Ammon's horn (tissue), 1 donor: Measurements from ENCODE around the gene SGPL1.
"Not testable (repeated sequence)": the region's sequence is repeated elsewhere in the genome, so short reads cannot be mapped to it uniquely, and the experiment has no call there.

Experiments
- DNase-seq: peaks from one replicate; pipeline ENCODE4 v3.0.0-alpha.2; 2016; ENCODE audit warnings: low spot score

The SGPL1 gene

DNA sequence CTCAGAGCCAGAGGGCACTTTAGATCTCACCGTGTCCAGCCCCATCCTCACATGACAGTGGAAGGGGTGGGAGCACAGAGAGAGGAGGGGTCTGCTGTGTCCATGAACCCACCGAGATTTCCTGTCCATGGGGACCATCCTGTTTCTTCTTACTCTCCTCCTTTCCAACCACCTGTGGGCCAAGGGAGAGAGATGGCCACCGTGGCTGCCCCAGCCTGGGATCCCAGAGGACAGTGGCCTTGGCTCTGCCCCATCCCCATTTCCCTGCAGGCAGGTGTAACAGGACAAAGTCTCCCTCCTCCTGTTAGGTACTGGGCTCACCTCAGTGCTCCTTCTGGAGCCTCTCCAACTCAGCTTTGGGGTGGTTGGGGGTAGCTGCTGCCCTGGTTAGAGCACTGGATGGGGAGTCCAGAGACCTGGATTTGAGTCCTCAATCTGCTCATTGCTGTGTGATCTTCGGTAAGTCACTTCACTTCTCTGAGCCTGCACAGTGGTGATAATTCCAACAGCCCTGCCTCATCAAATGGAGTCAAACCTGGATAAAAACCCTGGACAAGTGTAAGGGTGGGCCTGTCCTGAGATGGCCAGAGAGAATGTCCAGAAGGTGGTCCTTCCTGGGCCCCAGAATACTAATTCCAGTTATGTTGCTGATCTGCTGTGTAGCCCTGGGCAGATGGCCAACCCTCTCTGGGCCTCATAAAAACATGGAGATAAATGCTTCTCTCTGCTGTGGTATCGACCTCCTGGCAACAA is 90.5 kb downstream of the SGPL1 start:
- no peak for DNase-seq

DNA sequence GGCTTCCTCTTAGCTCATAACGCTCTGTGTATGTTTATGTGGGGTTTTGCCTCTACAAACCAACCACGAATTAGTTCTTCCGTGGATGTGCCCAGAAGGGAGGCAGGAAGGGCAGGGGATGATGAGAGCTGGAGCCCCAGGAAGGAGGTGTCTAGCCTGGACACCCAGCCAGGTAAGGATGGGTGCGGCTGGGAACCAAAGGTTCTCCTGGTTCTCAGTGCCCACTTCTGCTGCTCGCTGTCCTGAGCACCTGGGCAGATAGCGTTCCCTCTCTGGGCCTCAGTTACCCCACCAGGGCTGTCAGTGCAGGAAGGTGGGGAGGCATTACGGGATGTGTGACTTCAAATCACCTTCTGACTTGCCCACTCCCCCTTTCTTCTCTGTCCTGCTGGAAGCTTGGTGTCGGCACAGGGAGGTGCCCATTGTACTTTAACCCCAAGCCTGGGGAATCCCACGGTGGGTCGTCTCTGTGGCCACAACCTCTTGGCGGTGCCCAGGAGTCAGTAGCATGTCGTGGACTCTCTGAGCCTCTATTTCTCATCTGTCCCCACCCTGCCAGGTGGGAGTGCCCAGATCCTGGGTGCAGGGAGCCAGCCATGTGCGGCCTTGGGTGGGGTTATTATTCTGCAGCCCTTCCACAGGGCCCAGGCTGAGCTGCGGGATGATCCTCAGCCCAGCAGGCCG is 91.3 kb downstream of the SGPL1 start:
- DNase-seq, result no peak

GRCh38 chr10:70907637-70908405 is 92.1 kb downstream of the SGPL1 start:
- no peak for DNase-seq

DNA sequence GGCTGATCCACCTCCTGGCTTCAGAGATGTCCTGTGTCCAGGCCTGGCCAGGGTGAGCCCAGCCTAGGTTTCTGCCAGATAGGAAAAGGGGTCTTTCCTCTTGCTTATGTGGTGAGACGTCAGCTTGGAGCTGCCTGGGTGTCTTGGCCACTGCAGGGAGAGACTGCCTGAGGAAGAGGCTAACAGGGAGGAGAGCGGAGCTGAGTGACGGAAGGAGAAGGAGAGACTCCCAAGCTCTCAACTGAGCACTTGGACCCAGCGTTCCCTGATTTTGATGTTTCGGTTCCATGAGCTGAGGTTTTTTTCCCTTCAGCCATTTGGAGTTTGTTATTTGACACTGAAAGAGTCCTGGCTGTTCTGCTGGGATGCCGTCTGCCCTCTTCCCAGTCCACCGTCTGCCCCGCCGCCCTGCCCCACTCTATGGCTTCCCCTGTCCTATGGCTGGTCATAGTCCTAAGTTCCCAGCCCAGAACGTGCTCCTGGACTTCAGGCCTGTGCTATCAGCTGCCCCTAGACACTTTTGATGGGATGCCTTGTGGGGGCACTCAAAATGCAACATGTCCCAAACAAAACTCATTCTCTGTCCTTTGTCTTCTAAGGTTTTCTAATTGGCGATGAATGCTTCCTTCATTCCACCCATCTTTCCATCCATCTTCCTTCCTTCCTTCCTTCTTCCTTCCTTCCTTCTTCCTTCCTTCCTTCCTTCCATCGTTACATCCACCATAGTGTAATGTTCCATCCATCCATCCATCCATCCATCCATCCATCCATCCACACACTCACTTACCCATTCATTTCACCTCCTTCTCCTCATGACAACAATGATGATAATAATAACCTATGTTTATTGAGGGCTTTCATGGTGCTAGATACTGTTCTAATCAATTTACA is 92.9 kb downstream of the SGPL1 start:
- DNase-seq, result no peak

GRCh38 chr10:70909326-70909935 is 93.7 kb downstream of the SGPL1 start:
- no peak for DNase-seq

- no peak for DNase-seq
Measured at GRCh38 chr10:70910486-70911341, 95.0 kb downstream of the SGPL1 start.

GRCh38 chr10:70911386-70911785 is 95.6 kb downstream of the SGPL1 start:
- DNase-seq, result no peak

DNA sequence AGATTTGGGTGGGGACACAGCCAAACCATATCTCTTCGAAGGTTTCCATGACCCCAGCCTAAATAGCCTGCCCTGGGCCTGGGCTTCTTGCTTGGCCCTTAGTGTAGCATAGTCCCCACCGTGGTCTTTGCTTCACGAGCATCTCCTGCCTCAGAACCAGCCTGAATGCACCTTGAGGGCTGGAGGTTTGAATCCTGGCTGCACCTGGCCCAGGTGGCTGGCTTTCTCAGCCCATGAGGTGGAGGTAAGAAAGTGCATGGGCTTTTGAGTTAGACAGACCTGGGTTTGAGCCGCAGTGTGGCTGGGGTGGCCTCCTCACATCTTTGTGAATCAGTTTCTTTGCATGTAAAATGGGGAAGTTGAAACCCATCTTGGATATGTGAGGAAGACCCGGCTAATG is 96.8 kb downstream of the SGPL1 start:
- DNase-seq, result no peak

DNA sequence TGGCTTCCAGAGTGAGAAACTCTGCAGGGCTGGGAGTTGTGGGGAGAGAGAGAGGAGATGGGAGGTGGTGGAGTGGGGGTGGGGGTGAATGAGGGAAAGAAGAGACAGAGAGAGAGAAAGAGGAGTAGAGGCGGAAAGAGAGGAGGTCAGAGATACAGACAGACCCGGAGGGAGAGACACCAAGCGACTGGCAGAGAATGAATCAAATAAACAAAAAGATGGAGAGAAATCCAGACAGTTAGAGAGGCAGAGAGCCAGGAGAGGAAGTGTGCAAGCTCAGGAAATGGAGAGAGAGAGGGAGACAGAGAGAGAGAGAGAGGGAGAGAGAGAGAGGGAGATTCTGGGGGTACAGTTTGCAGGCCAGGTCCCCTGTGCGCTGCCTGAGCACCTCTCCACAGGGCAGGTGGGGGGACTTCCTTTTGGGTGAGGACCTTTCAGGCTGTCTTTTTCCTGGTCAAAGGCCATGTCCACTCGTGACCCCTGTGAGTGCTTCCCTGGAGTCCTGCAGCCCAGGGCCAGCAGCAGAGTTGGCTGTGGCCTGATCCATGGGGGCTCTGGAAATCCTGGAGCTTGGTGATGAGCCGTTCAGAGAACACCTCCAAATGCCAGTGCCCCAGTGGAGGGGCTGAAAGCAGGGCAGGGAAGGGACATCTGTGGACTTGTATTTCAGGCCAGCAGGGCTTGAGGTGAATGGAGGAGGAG is 97.6 kb downstream of the SGPL1 start:
- no peak for DNase-seq

- no peak for DNase-seq
Measured at GRCh38 chr10:70913893-70914240, 98.1 kb downstream of the SGPL1 start.

GRCh38 chr10:70914316-70914864 is 98.6 kb downstream of the SGPL1 start:
- no peak for DNase-seq

GRCh38 chr10:70915206-70915605 is 99.5 kb downstream of the SGPL1 start:
- DNase-seq, result no peak

DNA sequence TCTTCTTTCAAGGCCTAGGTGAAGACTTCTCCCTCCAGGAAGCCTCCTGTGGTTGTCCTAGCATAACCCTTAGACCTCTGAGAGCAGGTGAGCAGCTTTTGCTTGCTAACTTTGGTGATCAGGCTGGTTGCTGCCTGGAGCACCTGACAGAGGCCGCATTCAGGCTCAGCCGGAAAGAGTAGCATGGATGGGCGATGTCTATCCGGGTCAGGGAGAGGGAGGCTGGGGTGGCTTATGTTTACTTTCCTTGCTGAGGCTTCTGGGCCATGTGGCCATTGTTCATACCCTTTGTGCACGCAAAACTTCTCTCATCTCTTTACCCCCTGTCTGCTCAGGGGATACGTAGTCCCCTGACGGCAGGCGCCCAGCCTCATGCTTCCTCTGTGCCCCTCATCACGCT is 100.1 kb downstream of the SGPL1 start:
- DNase-seq, result no peak

- DNase-seq, result no peak
Measured at GRCh38 chr10:70916241-70916640, 100.5 kb downstream of the SGPL1 start.

DNA sequence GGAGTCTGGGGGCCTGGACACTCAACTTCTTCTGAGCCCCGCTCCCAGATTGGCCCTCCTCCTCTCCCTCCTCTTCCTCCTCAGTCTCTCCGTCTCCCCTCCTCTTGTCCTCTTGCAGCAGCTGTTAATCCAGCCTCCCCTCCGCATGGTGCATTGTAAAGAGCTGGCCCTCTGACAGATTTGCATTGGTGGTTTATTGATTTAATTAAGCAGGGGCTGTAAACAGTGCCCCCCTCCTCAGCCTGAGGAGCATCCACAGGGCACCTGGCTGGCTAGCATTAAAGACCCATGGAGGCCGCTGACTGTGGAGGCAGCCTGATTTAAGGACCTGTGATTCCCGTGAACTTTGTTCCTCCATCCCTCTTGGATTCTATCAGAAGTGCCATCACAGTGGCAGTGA is 101.5 kb downstream of the SGPL1 start:
- no peak for DNase-seq

DNA sequence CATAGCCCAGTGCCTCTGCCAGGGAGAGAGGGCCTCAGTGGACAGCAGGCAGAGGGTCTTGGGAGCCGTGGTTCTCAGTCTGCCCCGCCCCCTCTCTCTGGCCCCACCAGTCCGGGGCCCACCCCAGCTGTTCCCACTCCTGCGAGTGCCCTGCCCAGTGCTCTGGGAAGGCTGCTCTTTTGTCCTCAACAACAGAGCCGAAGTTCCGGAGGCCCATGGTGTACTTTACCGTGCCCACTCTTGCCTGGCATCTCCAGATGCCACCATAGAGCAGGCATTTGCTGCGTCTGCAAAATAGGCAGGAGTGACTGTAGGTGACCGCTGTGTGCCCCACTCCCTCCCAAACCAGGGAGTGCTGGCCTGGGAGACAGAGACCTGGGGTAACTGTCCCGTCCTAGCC is 101.9 kb downstream of the SGPL1 start:
- DNase-seq, result no peak

GRCh38 chr10:70918851-70919530 is 103.2 kb downstream of the SGPL1 start:
- DNase-seq, result no peak

- not testable (repeated sequence) for DNase-seq
Measured at GRCh38 chr10:70919906-70920305, 104.2 kb downstream of the SGPL1 start.

- DNase-seq, result no peak
Measured at GRCh38 chr10:70920519-70920918, 104.8 kb downstream of the SGPL1 start.
